Astrocyte (in vitro differentiated cells and primary cell): ENCODE measurements around the gene CD1D. TPM values are rescaled to one million over a fixed set of nuclear protein-coding genes. Genes with fewer than 3 reads are reported as not detected.
"Not testable (repeated sequence)": the region's sequence is repeated elsewhere in the genome, so short reads cannot be mapped to it uniquely, and the experiment has no call there.

ENCODE experiments used
- DNase-seq: peaks from one replicate; pipeline ENCODE4 v3.0.0-alpha.2; 2010; ENCODE audit warnings: low read depth
- FAIRE-seq: peaks from 2 replicates; lab custom pipeline; 2011; peaks lifted over from hg19 to GRCh38; lab: Jason Lieb, UNC
- H2AFZ ChIP-seq: 2 replicates; pipeline ENCODE4 v1.6.0; 2012; ENCODE audit warnings: low read depth, low read length, inconsistent platforms
- H3K27ac ChIP-seq: 2 replicates; pipeline ENCODE4 v1.5.1; 2011; ENCODE audit warnings: low read depth, low read length, inconsistent platforms
- H3K27me3 ChIP-seq: 2 replicates; pipeline ENCODE4 v1.6.0; 2011; ENCODE audit warnings: low read length, inconsistent platforms; ENCODE audit not compliant: insufficient read depth
- H3K36me3 ChIP-seq: 2 replicates; pipeline ENCODE4 v1.5.1; 2011; ENCODE audit warnings: low read length, inconsistent platforms; ENCODE audit not compliant: insufficient read depth
- H3K4me1 ChIP-seq: 2 replicates; pipeline ENCODE4 v1.5.1; 2011; ENCODE audit warnings: low read length, inconsistent platforms; ENCODE audit not compliant: insufficient read depth
- H3K4me2 ChIP-seq: 2 replicates; pipeline ENCODE4 v1.6.0; 2012; ENCODE audit warnings: low read length, inconsistent platforms
- H3K4me3 ChIP-seq: 2 replicates; pipeline ENCODE4 v1.5.1; 2011; ENCODE audit warnings: low read depth, mild to moderate bottlenecking, low read length, inconsistent platforms; ENCODE audit not compliant: insufficient read depth
- H3K79me2 ChIP-seq: 2 replicates; pipeline ENCODE4 v1.6.0; 2012; ENCODE audit warnings: mild to moderate bottlenecking, low read length, inconsistent platforms; ENCODE audit not compliant: insufficient read depth
- H3K9ac ChIP-seq: 2 replicates; pipeline ENCODE4 v1.6.0; 2012; ENCODE audit warnings: mild to moderate bottlenecking, low read length, inconsistent platforms
- H3K9me3 ChIP-seq: 2 replicates; pipeline ENCODE4 v1.5.1; 2012; ENCODE audit warnings: low read depth, mild to moderate bottlenecking, low read length, inconsistent platforms; ENCODE audit not compliant: insufficient read depth
- H4K20me1 ChIP-seq: 2 replicates; pipeline ENCODE4 v1.6.0; 2012; ENCODE audit warnings: low read length, inconsistent platforms; ENCODE audit not compliant: insufficient read depth
- H3K27ac Mint-ChIP-seq: one replicate; pipeline ENCODE4 v1.8.0; 2021; ENCODE audit warnings: mild to moderate bottlenecking, mixed read lengths; ENCODE audit not compliant: unreplicated experiment
- H3K27me3 Mint-ChIP-seq: one replicate; pipeline ENCODE4 v1.8.0; 2021; ENCODE audit warnings: low read depth, mixed read lengths; ENCODE audit not compliant: unreplicated experiment
- H3K36me3 Mint-ChIP-seq: one replicate; pipeline ENCODE4 v1.8.0; 2021; ENCODE audit warnings: low read depth, mixed read lengths; ENCODE audit not compliant: unreplicated experiment
- H3K4me1 Mint-ChIP-seq: one replicate; pipeline ENCODE4 v1.8.0; 2021; ENCODE audit warnings: low read depth, mixed read lengths; ENCODE audit not compliant: unreplicated experiment
- H3K4me3 Mint-ChIP-seq: one replicate; pipeline ENCODE4 v1.8.0; 2021; ENCODE audit warnings: mild to moderate bottlenecking, moderate library complexity, mixed read lengths; ENCODE audit not compliant: unreplicated experiment
- H3K9me3 Mint-ChIP-seq: one replicate; pipeline ENCODE4 v1.8.0; 2021; ENCODE audit warnings: mild to moderate bottlenecking, mixed read lengths; ENCODE audit not compliant: unreplicated experiment
- CTCF ChIP-seq: IDR thresholded peaks from 2 replicates; pipeline ENCODE4 v1.5.1; 2011; ENCODE audit warnings: low read depth, mild to moderate bottlenecking, inconsistent platforms, low read length, moderate library complexity; ENCODE audit not compliant: insufficient read depth
- EZH2 ChIP-seq: IDR thresholded peaks from 2 replicates; pipeline ENCODE4 v1.6.1; 2012; ENCODE audit warnings: mild to moderate bottlenecking, low read length, inconsistent platforms; ENCODE audit not compliant: insufficient read depth
- total RNA-seq: library from RNA; stranded (reverse); gene quantifications from 2 replicates; pipeline ENCODE4 v1.2.1, GENCODE V29; 2021

Gene CD1D
- total RNA-seq, 1 donor from 2014 or later = 0.18 TPM

GRCh38 chr1:158161446-158161845 lies 19.2 kb upstream of the CD1D start:
- Histone ChIP-seq H2AFZ (no peak overlapping the region), H3K4me2 (no peak overlapping the region), H3K36me3 (no peaks in the 10 kb centered on the region), H3K27ac (no peak overlapping the region), H3K4me3 (no peak overlapping the region), H3K27me3 (peaks cover 7% of the 10 kb centered on the region), H3K9ac (no peak overlapping the region), H4K20me1 (no peaks in the 10 kb centered on the region), H3K4me1 (no peaks in the 10 kb centered on the region), H3K79me2 (no peaks in the 10 kb centered on the region), H3K9me3 (no peaks in the 10 kb centered on the region)
- no peak for DNase-seq
- TF ChIP-seq CTCF (no peak), EZH2 (no peak)
- Mint-ChIP-seq H3K27ac (no peak overlapping the region), H3K4me3 (no peak overlapping the region), H3K36me3 (no peaks in the 10 kb centered on the region), H3K27me3 (peaks cover 5% of the 10 kb centered on the region), H3K4me1 (no peaks in the 10 kb centered on the region), H3K9me3 (no peaks in the 10 kb centered on the region)
- FAIRE-seq = no peak

- H2AFZ ChIP-seq = no peak overlapping the region
- H3K36me3 Mint-ChIP-seq = no peaks in the 10 kb centered on the region
- no peak overlapping the region for H3K27ac ChIP-seq
- H3K27me3 ChIP-seq = peaks cover 7% of the 10 kb centered on the region
- H3K9me3 Mint-ChIP-seq = no peaks in the 10 kb centered on the region
- H3K9ac ChIP-seq = no peak overlapping the region
- no peaks in the 10 kb centered on the region for H3K9me3 ChIP-seq
- no peaks in the 10 kb centered on the region for H3K36me3 ChIP-seq
- H3K27me3 Mint-ChIP-seq = peaks cover 5% of the 10 kb centered on the region
- H3K4me3 ChIP-seq = no peak overlapping the region
- FAIRE-seq (no peak), DNase-seq (no peak)
- no peaks in the 10 kb centered on the region for H3K79me2 ChIP-seq
- no peaks in the 10 kb centered on the region for H3K4me1 Mint-ChIP-seq
- TF ChIP-seq EZH2 (no peak), CTCF (no peak)
- no peaks in the 10 kb centered on the region for H4K20me1 ChIP-seq
- no peak overlapping the region for H3K4me3 Mint-ChIP-seq
- no peaks in the 10 kb centered on the region for H3K4me1 ChIP-seq
- H3K4me2 ChIP-seq = no peak overlapping the region
- no peak overlapping the region for H3K27ac Mint-ChIP-seq
These were observed 17.4 kb upstream of the CD1D start for GRCh38 chr1:158163000-158163947.

- no peaks in the 10 kb centered on the region for H3K27me3 ChIP-seq
- H4K20me1 ChIP-seq = no peaks in the 10 kb centered on the region
- no peaks in the 10 kb centered on the region for H3K9me3 Mint-ChIP-seq
- no peaks in the 10 kb centered on the region for H3K4me1 Mint-ChIP-seq
- H3K27me3 Mint-ChIP-seq = peaks cover 4% of the 10 kb centered on the region
- no peaks in the 10 kb centered on the region for H3K36me3 ChIP-seq
- no peaks in the 10 kb centered on the region for H3K9me3 ChIP-seq
- no peaks in the 10 kb centered on the region for H3K79me2 ChIP-seq
- H3K27ac Mint-ChIP-seq = no peak overlapping the region
- no peaks in the 10 kb centered on the region for H3K4me1 ChIP-seq
- FAIRE-seq (no peak), DNase-seq (no peak)
- no peak for TF ChIP-seq CTCF
- TF ChIP-seq EZH2 = no peak
- H3K9ac ChIP-seq = no peak overlapping the region
- no peak overlapping the region for H3K4me3 ChIP-seq
- H2AFZ ChIP-seq = no peak overlapping the region
- no peak overlapping the region for H3K4me2 ChIP-seq
- no peak overlapping the region for H3K27ac ChIP-seq
- H3K4me3 Mint-ChIP-seq = no peak overlapping the region
- H3K36me3 Mint-ChIP-seq = no peaks in the 10 kb centered on the region
These were observed 11.6 kb upstream of the CD1D start for GRCh38 chr1:158169105-158169504.

GRCh38 chr1:158175915-158176314 lies 4.8 kb upstream of the CD1D start:
- FAIRE-seq = not testable (repeated sequence)

More at GRCh38 chr1:158175915-158176314, 4.8 kb upstream of the CD1D start:
- not testable (repeated sequence) for H3K9ac ChIP-seq, H3K4me3 Mint-ChIP-seq, H3K27ac Mint-ChIP-seq, H3K36me3 ChIP-seq, H3K36me3 Mint-ChIP-seq, DNase-seq, H3K27ac ChIP-seq, H3K4me2 ChIP-seq, H3K4me1 Mint-ChIP-seq, H3K9me3 Mint-ChIP-seq, H3K4me3 ChIP-seq, H4K20me1 ChIP-seq, H2AFZ ChIP-seq, H3K4me1 ChIP-seq, H3K9me3 ChIP-seq, H3K79me2 ChIP-seq
- peaks cover 30% of the 10 kb centered on the region for H3K27me3 ChIP-seq
- H3K27me3 Mint-ChIP-seq = peaks cover 47% of the 10 kb centered on the region
